ENCODE results near the gene NPTX2.

The NPTX2 gene

DNA sequence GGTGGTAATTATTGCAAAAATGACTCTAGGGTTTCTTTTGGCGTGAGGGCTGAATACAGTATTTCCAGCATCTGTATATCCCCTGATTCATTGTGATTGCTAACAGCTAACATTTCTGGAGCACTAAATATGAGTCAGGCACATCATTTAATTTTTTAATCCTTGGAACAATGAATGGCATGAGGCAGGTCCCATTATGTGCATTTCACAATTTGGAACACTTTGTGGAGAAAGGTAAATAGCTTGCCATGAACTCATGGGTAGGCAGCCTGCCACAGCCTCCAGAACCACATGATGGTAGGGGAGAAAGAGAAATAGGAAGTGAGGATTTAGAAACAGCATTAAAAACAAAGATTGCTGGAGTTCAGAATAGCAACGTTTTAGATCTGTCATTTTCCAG is 1.7 kb downstream of the NPTX2 start:
- DNase-seq (ENCODE audit: low read depth in 2 of 2), result no peak

DNA sequence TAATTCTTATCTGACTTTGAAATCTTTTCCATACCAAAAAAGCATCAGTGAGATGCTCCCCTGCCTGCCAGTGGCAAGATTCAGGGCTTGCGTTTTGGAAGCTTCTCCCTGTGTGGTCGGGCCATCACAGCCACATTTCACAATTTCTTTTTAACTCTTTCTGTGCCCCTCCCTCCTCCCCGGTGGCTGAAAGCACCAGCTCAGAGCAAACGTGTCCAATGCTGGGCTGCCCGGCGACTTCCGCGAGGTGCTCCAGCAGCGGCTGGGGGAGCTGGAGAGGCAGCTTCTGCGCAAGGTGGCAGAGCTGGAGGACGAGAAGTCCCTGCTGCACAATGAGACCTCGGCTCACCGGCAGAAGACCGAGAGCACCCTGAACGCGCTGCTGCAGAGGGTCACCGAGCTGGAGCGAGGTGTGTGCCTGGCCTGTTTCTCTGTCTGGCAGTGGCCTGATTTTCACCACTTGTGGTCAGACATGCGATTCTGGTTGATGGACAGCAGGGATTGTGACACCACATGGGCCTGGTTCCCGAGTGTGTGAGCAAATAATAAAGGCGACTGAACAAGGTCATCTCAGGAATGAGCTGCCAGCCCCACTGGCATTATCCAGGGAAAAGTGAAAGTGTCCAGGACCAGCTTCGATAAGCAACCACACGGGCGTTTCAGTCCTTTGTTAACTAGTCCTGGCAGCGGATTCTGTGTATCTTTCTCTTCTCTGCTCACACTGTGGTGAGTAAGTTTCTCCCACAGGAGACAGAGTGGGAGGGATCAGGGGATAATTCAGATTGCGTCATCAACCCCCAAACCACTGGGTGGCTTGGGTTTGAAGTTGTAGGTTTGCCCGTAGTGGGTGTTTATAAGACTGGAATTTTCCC is 2.6 kb downstream of the NPTX2 start:
- no peak for DNase-seq (ENCODE audit: low read depth in 2 of 2)

DNA sequence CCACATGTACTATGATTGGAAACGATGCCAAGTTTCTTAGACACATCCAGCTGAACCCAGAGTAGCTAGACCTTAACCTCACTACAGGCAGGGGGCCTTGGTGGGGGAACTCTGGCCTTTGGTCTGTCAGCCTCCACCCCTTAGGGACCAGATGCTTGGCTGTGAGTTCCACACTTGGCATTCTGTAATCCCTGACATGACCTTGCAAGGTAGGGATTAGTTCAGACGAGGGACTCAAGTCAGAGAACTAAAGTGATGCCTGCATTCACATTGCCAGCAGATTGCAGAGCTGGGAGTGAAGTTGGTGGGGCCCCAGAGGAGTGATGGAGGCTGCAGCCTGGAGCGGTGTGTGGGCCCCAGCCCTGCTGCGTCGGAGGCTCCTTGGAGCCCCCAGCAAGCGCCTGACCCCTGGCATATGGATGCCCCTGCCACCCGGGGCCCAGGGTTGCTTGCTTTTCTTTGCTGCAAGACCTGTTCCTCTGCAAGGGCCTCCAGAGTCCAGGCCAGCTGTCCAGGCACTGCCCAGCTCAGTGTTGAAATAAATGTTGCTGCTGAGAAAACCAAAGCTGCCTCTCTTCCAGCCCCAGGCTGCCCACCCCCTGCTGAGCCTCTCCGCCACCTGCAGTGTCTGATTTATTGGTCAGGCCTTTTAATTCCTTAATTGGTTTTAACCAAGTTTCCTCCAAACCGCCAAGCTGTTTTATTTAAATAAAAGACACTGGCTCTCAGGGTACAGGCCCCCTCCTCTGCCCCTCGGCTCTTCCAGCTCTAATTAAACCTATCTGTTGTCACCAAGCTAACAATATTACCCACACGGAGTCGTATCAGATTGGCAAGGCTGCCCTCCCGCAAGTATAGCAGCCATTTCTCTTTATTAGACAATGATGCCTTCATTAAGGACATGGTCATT is 4.7 kb downstream of the NPTX2 start:
- DNase-seq (ENCODE audit: low read depth in 2 of 2), result no peak

- DNase-seq (ENCODE audit: low read depth in 2 of 2), result no peak
Measured at GRCh38 chr7:98622926-98623325, 5.8 kb downstream of the NPTX2 start.

GRCh38 chr7:98624846-98625420 is 7.8 kb downstream of the NPTX2 start:
- no peak for DNase-seq (ENCODE audit: low read depth in 2 of 2)

GRCh38 chr7:98626460-98627412 is 9.7 kb downstream of the NPTX2 start:
- DNase-seq (ENCODE audit: low read depth in 2 of 2), result no peak

GRCh38 chr7:98627413-98627790 is 10.3 kb downstream of the NPTX2 start:
- DNase-seq (ENCODE audit: low read depth in 2 of 2), result no peak

GRCh38 chr7:98628418-98628817 is 11.3 kb downstream of the NPTX2 start:
- DNase-seq (ENCODE audit: low read depth in 2 of 2), result no peak

DNA sequence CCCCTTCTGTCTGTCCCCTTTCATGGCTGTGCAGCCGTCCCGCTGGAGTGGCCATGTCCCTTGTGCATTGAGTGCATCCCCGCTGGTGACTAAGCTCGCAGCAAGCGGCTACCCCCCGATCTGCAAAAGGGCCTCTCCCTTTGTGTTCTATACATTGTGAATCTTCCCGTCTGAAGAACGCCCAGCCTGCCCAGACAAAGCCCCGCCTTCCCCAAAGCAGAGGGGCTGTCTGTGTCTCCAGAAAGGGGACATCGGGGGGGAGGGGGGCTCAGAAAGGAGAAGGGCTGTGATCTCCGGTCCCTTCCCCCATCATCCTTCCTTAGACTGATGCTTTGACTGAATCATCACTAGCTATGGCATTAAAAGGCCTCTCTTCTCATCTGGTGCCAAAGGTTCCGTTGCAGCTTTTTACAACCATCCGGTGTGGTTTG is 11.9 kb downstream of the NPTX2 start:
- DNase-seq (ENCODE audit: low read depth in 2 of 2), result no peak

DNA sequence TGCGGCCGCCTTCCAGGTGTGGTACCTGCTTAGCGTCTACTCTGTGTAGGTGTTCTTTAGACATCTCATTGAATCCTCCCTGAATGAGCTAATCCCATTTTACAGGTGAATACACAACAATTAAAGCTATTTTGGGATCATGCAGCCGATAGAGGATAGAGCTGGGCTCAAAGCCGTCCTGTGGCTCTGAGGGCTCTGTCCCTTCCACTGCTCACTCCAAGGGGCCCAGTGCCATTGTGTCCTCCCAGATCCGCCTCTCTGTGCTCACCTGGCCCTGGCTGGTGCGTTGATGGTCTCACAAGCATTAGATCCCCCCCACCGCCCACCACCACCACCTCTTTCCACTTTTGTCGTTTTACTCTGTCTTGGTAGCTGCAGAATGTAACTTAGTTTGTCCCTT is 13.1 kb downstream of the NPTX2 start:
- no peak for DNase-seq (ENCODE audit: low read depth in 2 of 2)

DNA sequence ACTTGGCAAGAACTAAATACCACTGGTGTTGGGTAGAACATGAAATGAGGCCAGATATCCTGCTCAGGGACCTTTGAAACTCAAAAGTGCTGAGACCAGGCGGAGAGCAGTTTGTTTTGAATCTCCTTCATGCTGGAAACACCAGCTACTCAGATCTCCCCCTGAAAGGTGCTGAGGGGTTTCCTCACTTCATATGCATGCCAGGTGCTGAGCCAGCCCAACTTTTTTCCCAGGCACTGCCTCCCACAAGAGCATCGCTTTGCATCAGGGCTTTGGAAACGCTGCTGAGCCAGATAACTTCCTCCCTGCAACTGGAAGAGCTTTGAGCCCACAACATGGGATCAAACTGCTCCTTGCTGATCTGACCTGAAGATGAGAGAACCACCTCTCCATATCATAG is 13.7 kb downstream of the NPTX2 start:
- DNase-seq (ENCODE audit: low read depth in 2 of 2), result no peak

- no peak for DNase-seq (ENCODE audit: low read depth in 2 of 2)
Measured at GRCh38 chr7:98638853-98639252, 21.8 kb downstream of the NPTX2 start.

GRCh38 chr7:98640375-98640774 is 23.3 kb downstream of the NPTX2 start:
- DNase-seq (ENCODE audit: low read depth in 2 of 2), result no peak

GRCh38 chr7:98641646-98642500 is 24.8 kb downstream of the NPTX2 start:
- no peak for DNase-seq (ENCODE audit: low read depth in 2 of 2)

GRCh38 chr7:98643236-98643985 is 26.3 kb downstream of the NPTX2 start:
- no peak for DNase-seq (ENCODE audit: low read depth in 2 of 2)

DNA sequence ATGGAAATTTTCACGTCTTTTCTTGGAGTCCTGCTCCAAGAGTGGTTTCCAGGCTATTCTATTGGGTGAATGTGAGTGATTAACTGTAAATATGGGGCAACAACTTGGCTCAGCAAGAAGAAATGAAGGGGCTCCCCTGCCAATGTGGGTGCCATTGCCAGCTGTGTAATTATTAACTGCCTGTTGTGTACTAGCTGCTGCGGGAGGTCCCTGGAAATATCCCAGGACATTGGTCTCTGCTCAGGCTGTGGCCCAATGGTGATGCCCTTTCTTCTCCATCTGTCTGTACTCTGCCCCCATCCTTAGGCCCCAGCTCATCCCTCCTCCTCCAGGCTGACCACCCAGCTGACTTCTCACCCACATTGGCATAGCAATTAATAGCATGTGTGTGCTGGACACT is 29.4 kb downstream of the NPTX2 start:
- DNase-seq (ENCODE audit: low read depth in 2 of 2), result no peak

GRCh38 chr7:98647326-98647725 is 30.2 kb downstream of the NPTX2 start:
- DNase-seq (ENCODE audit: low read depth in 2 of 2), result no peak

- no peak for DNase-seq (ENCODE audit: low read depth in 2 of 2)
Measured at GRCh38 chr7:98651760-98652159, 34.7 kb downstream of the NPTX2 start.

- no peak for DNase-seq (ENCODE audit: low read depth in 2 of 2)
Measured at GRCh38 chr7:98653601-98654310, 36.7 kb downstream of the NPTX2 start.

Data from stimulated activated CD8-positive, alpha-beta memory T cell treated with anti-CD3 and anti-CD28 coated beads, Interleukin-2, amount 100 ng/mL, for 1 hour (primary cell).